ENCODE data around the gene GOLGA2.

The GOLGA2 gene

GRCh38 chr9:128275198-128276007 lies at the start of gene GOLGA2:
Gene GOLGA2 (minus strand): TSS chr9:128276007. CDS start chr9:128275976, 31 bp downstream.
- DNase-seq (peak; percentile 35), ATAC-seq (peak; percentile 64)

DNA sequence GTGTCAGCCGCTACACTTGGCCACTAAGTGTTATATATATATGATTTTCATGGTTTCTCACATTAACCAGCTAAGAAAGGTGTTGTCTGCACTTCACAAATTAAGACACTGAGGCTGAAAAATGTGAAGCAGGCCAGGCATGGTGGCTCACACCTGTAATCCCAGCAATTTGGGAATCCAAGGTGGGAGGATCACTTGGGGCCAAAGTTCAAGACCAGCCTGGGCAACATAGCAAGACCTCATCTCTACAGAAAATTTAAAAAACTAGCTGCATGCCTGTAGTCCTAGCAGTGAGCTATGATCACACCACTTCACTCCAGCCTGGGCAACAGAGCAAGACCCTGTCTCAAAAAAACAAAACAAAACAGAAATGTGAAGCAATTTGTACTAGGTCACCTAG lies 48.6 kb upstream of the GOLGA2 start:
- no peak for DNase-seq
- ATAC-seq, result no peak

DNA sequence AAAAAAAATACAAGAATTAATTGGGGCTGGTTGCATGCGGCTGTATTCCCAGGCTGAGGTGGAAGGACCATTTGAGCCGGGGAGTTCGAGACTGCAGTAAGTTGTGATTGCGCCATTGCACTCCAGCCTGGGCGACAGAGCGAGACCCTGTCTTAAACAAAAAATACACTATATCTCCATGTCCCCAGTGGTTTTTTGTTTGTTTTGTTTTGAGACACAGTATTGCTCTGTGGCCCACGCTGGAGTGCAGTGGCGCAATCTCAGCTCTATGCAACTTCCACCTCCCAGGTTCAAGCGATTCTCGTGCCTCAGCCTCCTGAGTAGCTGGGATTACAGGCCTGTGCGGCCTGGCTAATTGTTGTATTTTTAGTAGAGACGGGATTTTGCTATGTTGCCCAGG lies 48.0 kb upstream of the GOLGA2 start:
- DNase-seq, result no peak
- no peak for ATAC-seq

- ATAC-seq (peak; percentile 46), DNase-seq (no peak)
Measured at GRCh38 chr9:128323212-128323730, 47.5 kb upstream of the GOLGA2 start.

DNA sequence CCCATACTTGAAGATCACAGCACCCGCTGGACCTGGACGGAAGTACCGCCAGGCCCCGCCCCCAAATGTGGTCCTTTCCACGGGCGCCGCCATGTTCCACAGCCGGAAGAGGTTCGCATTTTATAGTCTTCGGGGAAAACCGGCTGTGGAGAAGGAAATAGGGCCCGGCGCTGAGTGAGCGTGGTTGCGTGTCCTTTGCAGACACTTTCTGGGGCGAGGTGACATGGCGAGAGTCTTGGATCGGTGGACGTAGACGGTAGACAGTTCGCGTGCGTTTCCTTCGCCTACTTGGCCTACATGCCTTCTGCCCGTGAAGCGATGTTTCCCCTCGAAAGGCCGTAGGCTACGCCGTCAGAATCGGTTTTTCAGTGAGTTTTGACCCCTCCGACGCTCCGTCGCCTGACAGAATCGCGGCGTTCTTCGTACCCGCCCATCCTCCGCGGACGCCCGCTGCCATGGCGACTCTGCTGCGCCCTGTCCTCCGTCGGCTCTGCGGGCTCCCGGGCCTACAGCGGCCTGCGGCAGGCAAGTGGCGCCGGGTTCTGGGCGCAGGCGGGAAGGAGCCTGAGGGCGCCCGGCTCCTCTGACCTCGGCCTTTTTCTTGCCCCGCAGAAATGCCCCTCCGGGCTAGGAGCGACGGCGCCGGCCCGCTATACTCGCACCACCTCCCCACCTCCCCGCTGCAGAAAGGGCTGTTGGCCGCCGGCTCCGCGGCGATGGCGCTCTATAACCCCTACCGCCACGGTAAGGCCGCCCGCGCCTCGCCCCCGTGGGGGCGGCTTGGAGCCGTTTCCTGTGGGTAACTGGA lies 46.8 kb upstream of the GOLGA2 start, which contains the start of the genes COQ4 and TRUB2:
COQ4 (plus strand) TSS at position 436 of the 808 bp plus-strand sequence; CDS start at position 456, 20 bp downstream.
TRUB2 (minus strand) TSS at position 44 of the 808 bp plus-strand sequence; CDS start at position 5, 39 bp downstream.
- ATAC-seq, result peak; percentile 86

GRCh38 chr9:128321879-128322403 lies 46.1 kb upstream of the GOLGA2 start:
- ATAC-seq, result no peak
- no peak for DNase-seq

More for the DNA sequence above, 46.8 kb upstream of the GOLGA2 start, which contains the start of the genes COQ4 and TRUB2:
- DNase-seq, result peak; percentile 94

GRCh38 chr9:128321343-128321742 lies 45.5 kb upstream of the GOLGA2 start:
- DNase-seq (no peak), ATAC-seq (no peak)

GRCh38 chr9:128317629-128318028 lies 41.8 kb upstream of the GOLGA2 start:
- ATAC-seq (no peak), DNase-seq (no peak)

GRCh38 chr9:128316421-128316820 lies 40.6 kb upstream of the GOLGA2 start:
- DNase-seq (no peak), ATAC-seq (no peak)

GRCh38 chr9:128314697-128315096 lies 38.9 kb upstream of the GOLGA2 start:
- no peak for DNase-seq
- no peak for ATAC-seq

DNA sequence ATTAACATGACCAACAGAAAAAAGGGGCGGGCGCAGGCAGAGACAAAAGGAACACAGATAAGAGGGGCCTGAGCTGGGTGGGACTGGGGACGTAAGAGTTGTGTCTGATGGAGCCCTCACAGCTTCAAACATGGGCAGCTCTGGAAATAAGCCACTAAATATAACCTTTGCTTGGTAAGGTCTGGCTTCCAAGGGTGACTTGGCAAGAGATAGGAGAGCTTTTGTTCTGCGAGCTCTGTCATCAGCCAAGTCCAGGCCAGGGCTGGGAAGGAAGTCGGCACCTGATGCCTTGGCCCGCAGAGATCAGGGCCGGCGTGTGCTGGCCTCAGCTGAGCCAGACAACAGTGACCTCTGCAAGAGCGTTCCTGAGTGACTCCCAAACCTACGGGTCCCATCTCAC lies 34.7 kb upstream of the GOLGA2 start:
- ATAC-seq (no peak), DNase-seq (no peak)

DNA sequence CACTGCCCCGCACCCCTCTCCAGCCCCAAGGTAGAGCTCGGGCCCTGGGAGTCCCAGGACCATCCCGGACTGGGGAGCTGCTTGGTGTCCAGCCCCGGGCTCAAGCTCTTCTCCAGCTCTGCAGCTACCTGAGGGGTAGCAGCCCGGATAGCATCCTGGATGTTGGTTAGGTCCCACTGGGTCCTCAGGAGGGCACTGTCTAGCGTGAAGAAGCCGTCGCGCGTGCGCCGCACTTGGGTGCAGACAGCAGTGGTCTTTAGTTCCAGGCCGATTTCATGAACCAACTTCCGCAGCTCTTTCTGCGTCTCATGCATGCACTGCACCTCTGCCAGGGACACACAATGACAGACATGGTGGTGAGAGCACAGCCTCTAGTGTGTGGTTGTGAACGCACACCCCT lies 33.7 kb upstream of the GOLGA2 start:
- DNase-seq, result no peak
- no peak for ATAC-seq

GRCh38 chr9:128304971-128305288 lies 29.1 kb upstream of the GOLGA2 start:
- no peak for ATAC-seq
- DNase-seq, result no peak

DNA sequence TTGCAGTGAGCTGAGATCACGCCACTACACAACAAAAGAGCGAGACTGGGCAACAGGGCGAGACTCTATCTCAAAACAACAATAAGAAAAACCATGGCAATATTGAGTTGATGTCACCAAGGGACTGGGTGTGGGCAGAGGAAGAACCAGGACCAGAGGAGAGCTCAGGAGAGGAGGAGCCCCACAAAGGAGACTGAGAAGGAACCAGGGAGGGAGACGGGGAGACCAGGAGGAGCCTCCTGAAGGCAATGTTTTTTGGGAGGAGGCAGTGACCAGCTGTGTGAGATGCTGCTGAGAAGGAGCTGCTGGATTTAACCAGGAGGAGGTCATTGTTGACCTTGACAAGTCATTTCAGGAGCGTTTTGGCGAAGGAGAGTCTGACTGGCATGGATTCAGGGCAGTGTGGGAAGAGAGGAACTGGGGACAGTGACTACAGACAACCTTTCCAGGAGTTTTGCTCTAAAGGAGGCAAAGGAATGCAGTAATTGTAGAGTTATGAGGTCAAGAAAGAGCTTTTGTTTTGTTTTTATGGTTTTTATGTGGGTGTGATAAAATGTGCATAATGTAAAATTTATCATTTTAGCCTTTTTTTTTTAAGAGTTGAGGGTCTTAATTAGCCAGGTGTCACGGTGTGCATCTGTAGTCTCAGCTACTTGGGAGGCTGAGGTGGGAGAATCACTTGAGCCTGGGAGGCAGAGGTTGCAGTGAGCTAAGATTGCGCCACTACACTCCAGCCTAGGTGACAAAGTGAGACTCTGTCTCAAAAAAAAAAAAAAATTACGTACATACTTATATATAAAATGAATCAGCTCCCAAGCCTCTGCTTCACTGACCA lies 28.5 kb upstream of the GOLGA2 start:
- ATAC-seq (no peak), DNase-seq (no peak)

DNA sequence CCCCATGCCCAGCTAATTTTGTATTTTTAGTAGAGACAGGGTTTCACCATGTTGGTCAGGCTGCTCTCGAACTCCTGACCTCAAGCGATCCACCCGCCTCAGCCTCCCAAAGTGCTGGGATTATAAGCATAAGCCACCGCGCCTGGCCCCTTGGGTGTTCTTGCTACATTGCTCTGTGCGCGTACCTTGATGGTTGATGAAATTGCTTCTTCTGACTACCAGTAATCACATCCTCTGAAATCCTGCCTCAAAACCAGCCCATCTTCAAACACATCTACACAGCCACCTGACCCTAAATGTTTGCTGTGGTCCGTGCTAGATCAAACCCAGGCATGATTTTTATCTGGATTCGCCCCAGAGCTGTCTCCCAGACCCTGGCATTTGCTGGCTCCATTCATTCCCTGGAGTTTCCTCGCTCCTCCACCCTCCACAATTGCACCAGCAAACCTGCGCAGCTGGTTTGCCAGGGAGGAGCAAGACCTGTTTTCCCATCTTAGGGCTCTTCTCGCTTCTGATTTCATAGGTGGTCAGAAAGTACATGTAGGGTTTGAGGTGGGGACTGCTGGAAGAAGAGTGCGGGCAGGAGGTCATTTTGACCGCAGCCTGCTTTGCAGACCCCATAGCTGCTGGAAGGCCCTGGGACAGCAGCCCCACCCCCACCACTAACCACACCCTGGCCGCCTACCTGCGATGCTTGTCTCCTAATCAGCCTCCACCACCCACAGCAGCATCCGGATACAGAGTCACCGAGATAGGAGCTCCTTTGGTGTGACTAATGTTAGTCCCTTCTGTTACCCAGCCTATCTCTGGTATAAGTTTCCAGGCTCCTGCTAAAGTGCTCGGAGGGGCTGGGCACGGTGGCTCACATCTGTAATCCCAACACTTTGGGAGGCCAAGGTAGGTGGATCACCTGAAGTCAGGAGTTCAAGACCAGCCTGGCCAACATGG lies 23.0 kb upstream of the GOLGA2 start:
- ATAC-seq, result no peak

GRCh38 chr9:128297221-128297773 lies 21.5 kb upstream of the GOLGA2 start:
- ATAC-seq (no peak), DNase-seq (no peak)

More for the DNA sequence above, 23.0 kb upstream of the GOLGA2 start:
- no peak for DNase-seq

GRCh38 chr9:128296340-128297220 lies 20.8 kb upstream of the GOLGA2 start:
- DNase-seq (no peak), ATAC-seq (no peak)

DNA sequence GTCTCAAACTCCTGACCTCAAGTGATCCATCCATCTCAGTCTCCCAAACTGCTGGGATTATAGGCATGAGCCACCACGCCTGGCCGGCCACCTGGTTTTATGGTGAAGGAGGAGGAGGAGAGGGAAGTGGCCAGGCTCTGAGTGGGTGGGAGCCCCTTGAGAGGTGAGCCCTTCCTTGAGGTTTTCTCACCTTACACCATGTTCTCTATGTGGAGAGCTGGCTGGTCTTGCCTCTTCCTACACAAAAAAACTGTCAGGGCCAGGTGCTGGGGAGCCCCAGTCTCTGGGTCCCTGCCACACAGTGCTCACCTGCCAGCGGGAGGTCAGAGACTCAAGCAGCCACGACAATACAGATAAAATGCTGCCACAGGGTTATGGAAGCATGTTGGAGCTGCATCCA lies 18.3 kb upstream of the GOLGA2 start:
- no peak for DNase-seq
- ATAC-seq, result no peak

- DNase-seq, result no peak
Measured at GRCh38 chr9:128293091-128293490, 17.3 kb upstream of the GOLGA2 start.

More at GRCh38 chr9:128293091-128293490, 17.3 kb upstream of the GOLGA2 start:
- no peak for ATAC-seq
